Stimulated activated CD4-positive, alpha-beta T cell treated with anti-CD3 and anti-CD28 coated beads, Interleukin-4, amount 100 ng/mL, for 4 hours (primary cell): Measurements from ENCODE around the gene GCSAM.

ENCODE experiments used
- DNase-seq, 2 experiments: peaks; one replicate each; pipeline ENCODE4 v3.0.0-alpha.2; 2020

Gene GCSAM

GRCh38 chr3:112097378-112097777, 35.7 kb downstream of the GCSAM start:
- peak in 1 of 2 experiments; percentile 22 for DNase-seq

GRCh38 chr3:112096176-112096575, 36.9 kb downstream of the GCSAM start:
- DNase-seq, result no peak

- no peak for DNase-seq
Observed at GRCh38 chr3:112095731-112096130, 37.3 kb downstream of the GCSAM start.

- DNase-seq, result no peak
Observed at GRCh38 chr3:112093180-112093522, 39.9 kb downstream of the GCSAM start.

GRCh38 chr3:112092496-112093179, 40.4 kb downstream of the GCSAM start:
- no peak for DNase-seq

- DNase-seq, result no peak
Observed at GRCh38 chr3:112090887-112091586, 42.0 kb downstream of the GCSAM start.

- DNase-seq, result no peak
Observed at GRCh38 chr3:112089956-112090886, 42.8 kb downstream of the GCSAM start.

- DNase-seq, result no peak
Observed at GRCh38 chr3:112088944-112089343, 44.1 kb downstream of the GCSAM start.

- DNase-seq, result no peak
Observed at GRCh38 chr3:112087746-112088145, 45.3 kb downstream of the GCSAM start.

GRCh38 chr3:112086875-112087524, 46.0 kb downstream of the GCSAM start:
- no peak for DNase-seq

GRCh38 chr3:112086076-112086854, 46.8 kb downstream of the GCSAM start, which contains the start of gene C3orf52:
Gene C3orf52 (plus strand): TSS chr3:112086389. CDS start chr3:112086408, 19 bp downstream.
- DNase-seq, result peak; percentile 46 to 50

GRCh38 chr3:112085735-112086075, 47.3 kb downstream of the GCSAM start:
- no peak for DNase-seq

GRCh38 chr3:112084980-112085705, 47.9 kb downstream of the GCSAM start:
- no peak for DNase-seq

GRCh38 chr3:112083239-112083638, 49.8 kb downstream of the GCSAM start:
- DNase-seq, result no peak

GRCh38 chr3:112078125-112079083, 54.6 kb downstream of the GCSAM start:
- DNase-seq, result no peak

- no peak for DNase-seq
Observed at GRCh38 chr3:112074616-112075497, 58.2 kb downstream of the GCSAM start.

GRCh38 chr3:112074006-112074405, 59.0 kb downstream of the GCSAM start:
- no peak for DNase-seq

GRCh38 chr3:112072387-112073060, 60.5 kb downstream of the GCSAM start:
- DNase-seq, result peak; percentile 29 to 63
